Measurements from ENCODE around the gene BET1. TPM values are rescaled to one million over a fixed set of nuclear protein-coding genes. Genes with fewer than 3 reads are reported as not detected.

BET1 gene
- total and polyA plus RNA-seq, 2 of the 8 experiments (the other 6 are each of a cell fraction or from before 2014, with no cell fraction given), result 20.6 to 31.7 TPM

GRCh38 chr7:94004024-94004951 lies at the start of gene BET1 (continued):
- no peak for TF ChIP-seq BACH1 (IDR thresholded peaks at IDR 0.05; ENCODE audit: low read length)
- TF ChIP-seq SP4 (IDR thresholded peaks at IDR 0.05; ENCODE audit: low read length), result no peak
- TF ChIP-seq MAX (IDR thresholded peaks at IDR 0.05), result peak; percentile 49; the same call in 1 of the 2 replicates
- TF ChIP-seq SIN3A (conservative IDR thresholded peaks at IDR 0.05 in 1 of 2, IDR thresholded peaks at IDR 0.05 in 1 of 2; ENCODE audit: low read depth in 1 of 2, low read length in 2 of 2), result peak in 1 of 2 experiments; percentile 70; a peak in 1 of 4 replicates
- TF ChIP-seq POLR2A (IDR thresholded peaks at IDR 0.05; ENCODE audit: control extremely low read depth in 1 of 2, low read depth in 2 of 2, low read length in 2 of 2), result peak; percentile 72 to 88
- peak; percentile 58 for TF ChIP-seq TAF7 (optimal IDR thresholded peaks at IDR 0.05; ENCODE audit: borderline replicate concordance, low read depth, low read length)
- TF ChIP-seq KDM1A (IDR thresholded peaks at IDR 0.05; ENCODE audit: borderline replicate concordance, low read length), result no peak
- TF ChIP-seq RAD21 (IDR thresholded peaks at IDR 0.05 in 1 of 2, conservative IDR thresholded peaks at IDR 0.05 in 1 of 2; ENCODE audit: low read depth in 2 of 2, low read length in 2 of 2), result peak in 1 of 2 experiments; percentile 2; a peak in 1 of 4 replicates
- peak; percentile 85 for TF ChIP-seq ASH2L (IDR thresholded peaks at IDR 0.05; ENCODE audit: low read length)
- TF ChIP-seq BCL11A (IDR thresholded peaks at IDR 0.05; ENCODE audit: low read depth in 2 of 2, low read length in 2 of 2), result no peak
- TF ChIP-seq SAP30 (IDR thresholded peaks at IDR 0.05; ENCODE audit: insufficient read depth, insufficient replicate concordance, low read length), result no peak
- no peak for TF ChIP-seq EGR1 (IDR thresholded peaks at IDR 0.05; ENCODE audit: borderline replicate concordance, low read depth, low read length)
- TF ChIP-seq RNF2 (IDR thresholded peaks at IDR 0.05; ENCODE audit: borderline replicate concordance, low read depth, low read length, missing control alignments, poor library complexity, severe bottlenecking), result no peak
- TF ChIP-seq EP300 (IDR thresholded peaks at IDR 0.05; ENCODE audit: borderline replicate concordance in 1 of 2, low read depth in 2 of 2, low read length in 2 of 2), result no peak
- TF ChIP-seq ZNF274 (IDR thresholded peaks at IDR 0.05; ENCODE audit: borderline replicate concordance, extremely low read depth, low read length), result no peak
- peak; percentile 88 for TF ChIP-seq TBP (IDR thresholded peaks at IDR 0.05; ENCODE audit: low read depth, low read length)
- TF ChIP-seq GTF2F1 (IDR thresholded peaks at IDR 0.05; ENCODE audit: borderline replicate concordance, low read depth, low read length), result 0 out of 2 replicates have a peak, but pooled peaks have one; percentile 32
- no peak for TF ChIP-seq GABPA (IDR thresholded peaks at IDR 0.05; ENCODE audit: borderline replicate concordance, insufficient read depth, low read length)
- TF ChIP-seq USF2 (IDR thresholded peaks at IDR 0.05; ENCODE audit: low read length), result no peak
- TF ChIP-seq RBBP5 (IDR thresholded peaks at IDR 0.05; ENCODE audit: borderline replicate concordance, low read depth, low read length), result peak; percentile 88; the same call in 1 of the 2 replicates
